Tibial nerve (tissue), 4 donors: ENCODE measurements around the gene SMARCD2. TPM values are rescaled to one million over a fixed set of nuclear protein-coding genes. Genes with fewer than 3 reads are reported as not detected.

Experiments
- DNase-seq, 2 donors: peaks; one replicate each; pipeline ENCODE4 v3.0.0-alpha.2; 2019; ENCODE audit warnings: low spot score in 2 of 2
- H3K27ac ChIP-seq, 4 donors: fragments of 200-600 bp; sonication (generic) in 3 of 4; one replicate each; pipeline ENCODE4 v1.5.1; 2017 to 2019; ENCODE audit warnings: mild to moderate bottlenecking in 1 of 4
- H3K27me3 ChIP-seq, 2 donors: fragments of 200-600 bp; sonication (generic) in 1 of 2; one replicate each; pipeline versions ENCODE4 v1.5.1 to v1.6.0; 2017 to 2019
- H3K36me3 ChIP-seq, 3 donors: fragments of 200-600 bp; sonication (generic); one replicate each; pipeline ENCODE4 v1.5.1; 2018 to 2019
- H3K4me1 ChIP-seq, 4 donors: fragments of 200-600 bp; sonication (generic) in 3 of 4; one replicate each; pipeline ENCODE4 v1.5.1; 2017 to 2019
- H3K4me3 ChIP-seq, 4 donors: fragments of 200-600 bp; sonication (generic) in 3 of 4; one replicate each; pipeline ENCODE4 v1.5.1; 2017 to 2019; ENCODE audit warnings: mild to moderate bottlenecking in 1 of 4, moderate library complexity in 1 of 4
- H3K9me3 ChIP-seq, 4 donors: fragments of 200-600 bp; sonication (generic) in 3 of 4; one replicate each; pipeline ENCODE4 v1.5.1; 2017 to 2019
- CTCF ChIP-seq, 5 experiments: fragments of 200-600 bp in 3 of 5; fragments of 450-650 bp in 2 of 5; sonication (generic) in 3 of 5; IDR thresholded peaks; one replicate each; pipeline ENCODE4 v1.5.1; 2016 to 2019; ENCODE audit warnings: antibody characterized with exemption in 5 of 5, mild to moderate bottlenecking in 3 of 5, moderate library complexity in 2 of 5
- EP300 ChIP-seq, 2 donors: sonication (generic); formaldehyde crosslinking; IDR thresholded peaks; one replicate each; pipeline ENCODE4 v1.6.1; 2017; ENCODE audit warnings: antibody characterized with exemption in 2 of 2, mild to moderate bottlenecking in 1 of 2
- POLR2A ChIP-seq, 2 donors: fragments of 450-650 bp; IDR thresholded peaks; one replicate each; pipeline ENCODE4 v1.6.1; 2017; ENCODE audit warnings: antibody characterized with exemption in 2 of 2, mild to moderate bottlenecking in 2 of 2, moderate library complexity in 2 of 2
- WGBS, 2 donors: methylation state at CpG; one replicate each; pipeline ENCODE4 v1.1.5; 2018; 5-methylcytosine and 5-hydroxymethylcytosine counted together
- total RNA-seq, 4 donors: library from RNA; depleted of rRNA; stranded (reverse); fragments of >200 nt; gene quantifications; one replicate each; pipeline ENCODE4 v1.1.0, GENCODE V29; 2016

SMARCD2 gene
- total RNA-seq, 4 donors from 2014 or later, result 241 to 402 (median 302) TPM

GRCh38 chr17:63826468-63827001 lies 15.9 kb downstream of the SMARCD2 start:
- DNase-seq, result no peak
- WGBS, 2 donors, result 0% methylated on average over 27 to 30 of the region's 31 CpGs
- Histone ChIP-seq H3K4me3 (peak overlapping the region; percentile 50 to 93 (median 91)), H3K9me3 (no peaks in the 10 kb centered on the region), H3K27me3 (no peaks in the 10 kb centered on the region), H3K36me3 (peaks cover 7 to 70% (median 57%) of the 10 kb centered on the region in 3 donors), H3K27ac (peak overlapping the region; percentile 89 to 95 (median 94)), H3K4me1 (peaks cover 0 to 46% (median 19%) of the 10 kb centered on the region in 4 donors)
- TF ChIP-seq CTCF (IDR thresholded peaks at IDR 0.05), result no peak
- no peak for TF ChIP-seq POLR2A (IDR thresholded peaks at IDR 0.05)
- TF ChIP-seq EP300 (IDR thresholded peaks at IDR 0.05), result no peak

- TF ChIP-seq EP300 (IDR thresholded peaks at IDR 0.05), result no peak
- H3K4me3 ChIP-seq, result no peak overlapping the region
- no peak for DNase-seq
Measured at GRCh38 chr17:63824362-63824761, 18.1 kb downstream of the SMARCD2 start.

GRCh38 chr17:63823659-63824331 lies 18.7 kb downstream of the SMARCD2 start:
- Histone ChIP-seq H3K27me3 (no peaks in the 10 kb centered on the region), H3K9me3 (no peaks in the 10 kb centered on the region), H3K36me3 (peaks cover 7 to 71% (median 47%) of the 10 kb centered on the region in 3 donors), H3K4me3 (no peak overlapping the region), H3K4me1 (peaks cover 0 to 27% (median 16%) of the 10 kb centered on the region in 4 donors), H3K27ac (no peak overlapping the region)
- TF ChIP-seq POLR2A (IDR thresholded peaks at IDR 0.05) (no peak), EP300 (IDR thresholded peaks at IDR 0.05) (no peak)
- 90 to 94% methylated on average over 13 of the region's 13 CpGs for WGBS, 2 donors
- no peak for DNase-seq

More at GRCh38 chr17:63824362-63824761, 18.1 kb downstream of the SMARCD2 start:
- H3K9me3 ChIP-seq, result no peaks in the 10 kb centered on the region
- H3K36me3 ChIP-seq, result peaks cover 7 to 70% (median 44%) of the 10 kb centered on the region in 3 donors
- no peak overlapping the region for H3K27ac ChIP-seq
- H3K27me3 ChIP-seq, result no peaks in the 10 kb centered on the region
- H3K4me1 ChIP-seq, result peaks cover 0 to 33% (median 19%) of the 10 kb centered on the region in 4 donors
- 94 to 96% methylated on average over 9 of the region's 9 CpGs for WGBS, 2 donors

- DNase-seq, result no peak
- Histone ChIP-seq H3K36me3 (peaks cover 7 to 84% (median 59%) of the 10 kb centered on the region in 3 donors), H3K4me1 (peaks cover 0 to 17% (median 7%) of the 10 kb centered on the region in 4 donors), H3K4me3 (no peak overlapping the region), H3K9me3 (no peaks in the 10 kb centered on the region), H3K27ac (no peak overlapping the region), H3K27me3 (no peaks in the 10 kb centered on the region)
- TF ChIP-seq CTCF (IDR thresholded peaks at IDR 0.05) (no peak), EP300 (IDR thresholded peaks at IDR 0.05) (no peak), POLR2A (IDR thresholded peaks at IDR 0.05) (no peak)
Measured at GRCh38 chr17:63822537-63822936, 19.9 kb downstream of the SMARCD2 start.

- no peak for DNase-seq
- 79 to 83% methylated on average over 6 of the region's 6 CpGs for WGBS, 2 donors
- Histone ChIP-seq H3K36me3 (peaks cover 7 to 91% (median 66%) of the 10 kb centered on the region in 3 donors), H3K4me1 (peaks cover 0 to 17% (median 7%) of the 10 kb centered on the region in 4 donors), H3K4me3 (no peak overlapping the region), H3K27ac (no peak overlapping the region), H3K9me3 (no peaks in the 10 kb centered on the region), H3K27me3 (no peaks in the 10 kb centered on the region)
- TF ChIP-seq POLR2A (IDR thresholded peaks at IDR 0.05) (no peak), CTCF (IDR thresholded peaks at IDR 0.05) (no peak), EP300 (IDR thresholded peaks at IDR 0.05) (no peak)
Measured at GRCh38 chr17:63821804-63822203, 20.7 kb downstream of the SMARCD2 start.

GRCh38 chr17:63820963-63821561 lies 21.4 kb downstream of the SMARCD2 start:
- 76 to 84% methylated on average over 10 of the region's 10 CpGs for WGBS, 2 donors
- peaks cover 0 to 12% (median 4%) of the 10 kb centered on the region in 4 donors for H3K4me1 ChIP-seq
- no peaks in the 10 kb centered on the region for H3K9me3 ChIP-seq
- no peak overlapping the region for H3K4me3 ChIP-seq
- H3K27me3 ChIP-seq, result no peaks in the 10 kb centered on the region
- TF ChIP-seq POLR2A (IDR thresholded peaks at IDR 0.05) (no peak), CTCF (IDR thresholded peaks at IDR 0.05) (no peak), EP300 (IDR thresholded peaks at IDR 0.05) (no peak)
- H3K27ac ChIP-seq, result no peak overlapping the region
- no peak for DNase-seq
- H3K36me3 ChIP-seq, result peaks cover 7 to 99% (median 72%) of the 10 kb centered on the region in 3 donors
